Measurements from ENCODE around the gene GPANK1. TPM values are rescaled to one million over a fixed set of nuclear protein-coding genes. Genes with fewer than 3 reads are reported as not detected.

GPANK1 gene
- total and polyA plus RNA-seq, 9 of the 15 experiments (the other 6 are each of a cell fraction or from before 2014, with no cell fraction given): 32.2 to 111 (median 46.3) TPM

DNA sequence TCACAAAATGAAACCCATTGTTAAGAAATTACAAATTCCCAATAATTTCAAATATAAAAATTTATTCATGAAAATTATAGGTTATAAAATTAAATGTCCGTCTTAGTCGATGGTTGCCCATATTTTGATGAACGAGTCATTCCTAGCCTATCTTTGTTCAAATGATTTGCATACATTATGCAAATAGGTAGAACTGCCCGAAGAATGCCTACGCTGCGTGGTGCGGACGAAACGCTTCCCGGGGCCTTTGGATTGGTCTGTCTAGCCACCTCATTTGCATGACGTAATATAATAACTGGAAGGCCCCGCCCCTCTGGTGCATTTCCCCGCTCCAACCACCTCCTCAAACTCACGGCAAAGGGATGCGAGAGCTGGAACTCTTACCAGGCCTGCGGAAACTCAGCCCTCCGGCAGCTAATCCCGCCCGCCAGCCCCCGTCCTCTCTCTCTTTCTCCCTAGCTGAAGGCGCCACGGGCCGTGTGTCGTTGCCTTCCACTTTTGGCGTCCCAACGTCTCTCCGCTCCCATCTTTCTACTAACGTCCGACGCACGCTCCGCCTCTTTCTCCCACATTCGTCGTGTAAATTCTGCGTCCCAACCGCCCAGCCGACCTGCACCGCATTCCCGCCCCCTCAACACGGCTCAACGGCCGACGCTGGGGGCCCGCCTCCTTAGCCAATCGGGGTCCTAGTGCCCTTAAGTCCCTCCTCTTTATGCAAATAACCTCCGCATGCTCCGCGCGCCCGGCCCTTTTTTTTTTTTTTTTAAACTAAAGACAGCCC, 44.8 kb downstream of the GPANK1 start (continued):
- TF ChIP-seq MCM3 (IDR thresholded peaks at IDR 0.05) (no peak), RBM39 (optimal IDR thresholded peaks at IDR 0.05; ENCODE audit: low read depth, low read length) (no peak), XRCC4 (IDR thresholded peaks at IDR 0.05; ENCODE audit: extremely low read depth, insufficient read depth, insufficient read length) (no peak), TEAD2 (tag; IDR thresholded peaks at IDR 0.05) (no peak), PTTG1 (tag; IDR thresholded peaks at IDR 0.05; ENCODE audit: low read depth) (no peak), E2F8 (IDR thresholded peaks at IDR 0.05; ENCODE audit: low read depth, partially characterized antibody) (peak; percentile 83), GTF3C2 (IDR thresholded peaks at IDR 0.05; ENCODE audit: borderline replicate concordance, extremely low read depth, insufficient read length) (no peak), ELK3 (CRISPR knock-in tag; IDR thresholded peaks at IDR 0.05) (no peak), KHSRP (IDR thresholded peaks at IDR 0.05) (peak; percentile 71), ZNF121 (CRISPR knock-in tag; conservative IDR thresholded peaks at IDR 0.05) (no peak), NRF1 (conservative IDR thresholded peaks at IDR 0.05 in 1 of 2, IDR thresholded peaks at IDR 0.05 in 1 of 2) (peak; percentile 91 to 92), SMAD2 (IDR thresholded peaks at IDR 0.05; ENCODE audit: low read depth, low read length) (no peak), TEAD1 (CRISPR knock-in tag; IDR thresholded peaks at IDR 0.05) (peak in 1 of 2 experiments; percentile 98; a peak in 2 of 4 replicates), USF1 (CRISPR knock-in tag; IDR thresholded peaks at IDR 0.05) (peak; percentile 47; the same call in 1 of the 2 replicates)
- TF ChIP-seq, protein P1, sequence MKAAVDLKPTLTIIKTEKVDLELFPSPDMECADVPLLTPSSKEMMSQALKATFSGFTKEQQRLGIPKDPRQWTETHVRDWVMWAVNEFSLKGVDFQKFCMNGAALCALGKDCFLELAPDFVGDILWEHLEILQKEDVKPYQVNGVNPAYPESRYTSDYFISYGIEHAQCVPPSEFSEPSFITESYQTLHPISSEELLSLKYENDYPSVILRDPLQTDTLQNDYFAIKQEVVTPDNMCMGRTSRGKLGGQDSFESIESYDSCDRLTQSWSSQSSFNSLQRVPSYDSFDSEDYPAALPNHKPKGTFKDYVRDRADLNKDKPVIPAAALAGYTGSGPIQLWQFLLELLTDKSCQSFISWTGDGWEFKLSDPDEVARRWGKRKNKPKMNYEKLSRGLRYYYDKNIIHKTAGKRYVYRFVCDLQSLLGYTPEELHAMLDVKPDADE (conservative IDR thresholded peaks at IDR 0.05; ENCODE audit: control insufficient read depth, low read depth, low read length): no peak
